Prostate gland (tissue), 2 donors: Measurements from ENCODE around the gene RABEP2. TPM values are rescaled to one million over a fixed set of nuclear protein-coding genes. Genes with fewer than 3 reads are reported as not detected.

ENCODE experiments used
- DNase-seq: peaks from one replicate; pipeline ENCODE4 v3.0.0-alpha.2; 2019; ENCODE audit warnings: low spot score
- H3K27ac ChIP-seq, 2 donors: fragments of 200-600 bp; sonication (generic); 2 replicates each; pipeline ENCODE4 v1.5.1; 2017 to 2019
- H3K27me3 ChIP-seq: fragments of 200-600 bp; sonication (generic); replicated peaks from 2 replicates; pipeline ENCODE4 v1.5.1; 2019; ENCODE audit not compliant: insufficient read depth
- H3K36me3 ChIP-seq, 2 donors: fragments of 200-600 bp; sonication (generic); 1 replicate in 1 of 2; 2 replicates in 1 of 2; pipeline versions ENCODE4 v1.5.1 to v1.8.1; 2017 to 2019
- H3K4me1 ChIP-seq: fragments of 200-600 bp; sonication (generic); replicated peaks from 2 replicates; pipeline ENCODE4 v1.5.1; 2019
- H3K4me3 ChIP-seq, 2 donors: fragments of 200-600 bp; sonication (generic); 2 replicates each; pipeline ENCODE4 v1.5.1; 2017 to 2019
- H3K9me3 ChIP-seq: fragments of 200-600 bp; sonication (generic); 2 replicates; pipeline ENCODE4 v1.5.1; 2017
- POLR2A ChIP-seq: fragments of 450-650 bp; IDR thresholded peaks from one replicate; pipeline ENCODE4 v1.6.1; 2016; ENCODE audit warnings: antibody characterized with exemption, mild to moderate bottlenecking
- POLR2AphosphoS5 ChIP-seq: sonication (generic); formaldehyde crosslinking; IDR thresholded peaks from one replicate; pipeline ENCODE4 v1.6.1; 2017; ENCODE audit warnings: antibody characterized with exemption
- WGBS: methylation state at CpG from one replicate; pipeline ENCODE4 v1.1.5; 2018; 5-methylcytosine and 5-hydroxymethylcytosine counted together
- intact Hi-C: fragments of 100-400 bp; cut with DNase I; formaldehyde crosslinking; loops from one replicate; pipeline ENCODE4 v1.14.2; 2022
- total RNA-seq, 2 donors: library from RNA; depleted of rRNA; stranded (reverse); fragments of >200 nt; gene quantifications; one replicate each; pipeline ENCODE4 v1.1.0, GENCODE V29; 2016
- TF ChIP-seq, protein P1 (sequence below), 4 experiments: fragments of 200-600 bp in 2 of 4; fragments of 450-650 bp in 2 of 4; sonication (generic) in 2 of 4; IDR thresholded peaks; 1 replicate in 3 of 4; 2 replicates in 1 of 4; pipeline ENCODE4 v1.5.1; 2016 to 2019; ENCODE audit warnings: antibody characterized with exemption in 4 of 4, mild to moderate bottlenecking in 2 of 4, moderate library complexity in 2 of 4

Gene RABEP2
- total RNA-seq, 2 donors from 2014 or later: 128 to 139 TPM

DNA sequence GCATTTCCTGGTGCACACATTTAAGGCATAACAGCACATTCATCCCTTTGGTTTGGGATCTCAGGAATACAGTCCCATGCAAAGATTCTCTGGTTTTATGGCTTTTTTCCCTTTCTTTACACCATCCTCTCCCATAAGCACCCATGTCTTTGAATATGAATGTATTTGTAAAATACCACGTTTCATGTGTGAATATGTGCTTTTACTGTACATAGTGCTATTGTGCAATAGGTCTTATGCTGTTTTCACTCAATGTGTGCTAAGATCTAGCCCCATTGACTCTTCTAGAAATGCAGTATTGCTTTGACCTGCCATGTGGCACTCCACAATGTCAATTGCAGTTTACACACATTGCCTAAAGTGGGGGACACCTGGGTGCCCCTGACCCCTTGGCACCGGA lies 39.5 kb upstream of the RABEP2 start:
- Histone ChIP-seq H3K4me3 (no peak overlapping the region), H3K27me3 (no peaks in the 10 kb centered on the region), H3K27ac (no peak overlapping the region), H3K9me3 (no peaks in the 10 kb centered on the region), H3K4me1 (no peaks in the 10 kb centered on the region), H3K36me3 (no peaks in the 10 kb centered on the region)
- no peak for TF ChIP-seq POLR2A
- TF ChIP-seq, protein P1, sequence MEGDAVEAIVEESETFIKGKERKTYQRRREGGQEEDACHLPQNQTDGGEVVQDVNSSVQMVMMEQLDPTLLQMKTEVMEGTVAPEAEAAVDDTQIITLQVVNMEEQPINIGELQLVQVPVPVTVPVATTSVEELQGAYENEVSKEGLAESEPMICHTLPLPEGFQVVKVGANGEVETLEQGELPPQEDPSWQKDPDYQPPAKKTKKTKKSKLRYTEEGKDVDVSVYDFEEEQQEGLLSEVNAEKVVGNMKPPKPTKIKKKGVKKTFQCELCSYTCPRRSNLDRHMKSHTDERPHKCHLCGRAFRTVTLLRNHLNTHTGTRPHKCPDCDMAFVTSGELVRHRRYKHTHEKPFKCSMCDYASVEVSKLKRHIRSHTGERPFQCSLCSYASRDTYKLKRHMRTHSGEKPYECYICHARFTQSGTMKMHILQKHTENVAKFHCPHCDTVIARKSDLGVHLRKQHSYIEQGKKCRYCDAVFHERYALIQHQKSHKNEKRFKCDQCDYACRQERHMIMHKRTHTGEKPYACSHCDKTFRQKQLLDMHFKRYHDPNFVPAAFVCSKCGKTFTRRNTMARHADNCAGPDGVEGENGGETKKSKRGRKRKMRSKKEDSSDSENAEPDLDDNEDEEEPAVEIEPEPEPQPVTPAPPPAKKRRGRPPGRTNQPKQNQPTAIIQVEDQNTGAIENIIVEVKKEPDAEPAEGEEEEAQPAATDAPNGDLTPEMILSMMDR (IDR thresholded peaks at IDR 0.05): no peak
- no peak for TF ChIP-seq POLR2AphosphoS5
- intact Hi-C loops: no loop called here
- 88% methylated on average over 2 of the region's 2 CpGs for WGBS
- no peak for DNase-seq

DNA sequence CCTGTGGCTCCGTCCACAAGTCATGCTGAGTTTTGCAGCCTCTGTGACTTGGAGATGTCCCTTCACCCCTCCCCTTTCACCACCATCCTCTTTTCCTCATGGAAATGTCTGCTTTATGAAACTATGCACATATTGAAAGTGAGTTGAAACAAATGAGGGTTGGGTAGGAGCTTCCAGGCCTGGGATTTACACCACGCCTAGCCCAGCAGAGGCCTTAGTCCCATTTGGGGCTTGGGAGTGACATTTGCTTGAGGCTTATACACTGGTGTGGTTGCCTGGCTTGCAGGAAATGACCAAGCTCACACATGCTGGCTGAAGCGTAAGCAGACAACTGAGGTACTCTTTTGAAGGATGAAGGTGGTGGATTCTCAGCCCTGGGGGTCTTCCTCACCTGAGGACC lies 39.0 kb upstream of the RABEP2 start:
- TF ChIP-seq, protein P1 (IDR thresholded peaks at IDR 0.05): no peak
- TF ChIP-seq POLR2A: no peak
- no peak for TF ChIP-seq POLR2AphosphoS5
- H3K4me3 ChIP-seq: no peak overlapping the region
- H3K36me3 ChIP-seq: no peaks in the 10 kb centered on the region
- no peak overlapping the region for H3K27ac ChIP-seq
- no peak for DNase-seq
- intact Hi-C loops: no loop called here
- WGBS: 92% methylated on average over 3 of the region's 3 CpGs
- H3K9me3 ChIP-seq: no peaks in the 10 kb centered on the region
- H3K4me1 ChIP-seq: no peaks in the 10 kb centered on the region
- H3K27me3 ChIP-seq: no peaks in the 10 kb centered on the region

DNA sequence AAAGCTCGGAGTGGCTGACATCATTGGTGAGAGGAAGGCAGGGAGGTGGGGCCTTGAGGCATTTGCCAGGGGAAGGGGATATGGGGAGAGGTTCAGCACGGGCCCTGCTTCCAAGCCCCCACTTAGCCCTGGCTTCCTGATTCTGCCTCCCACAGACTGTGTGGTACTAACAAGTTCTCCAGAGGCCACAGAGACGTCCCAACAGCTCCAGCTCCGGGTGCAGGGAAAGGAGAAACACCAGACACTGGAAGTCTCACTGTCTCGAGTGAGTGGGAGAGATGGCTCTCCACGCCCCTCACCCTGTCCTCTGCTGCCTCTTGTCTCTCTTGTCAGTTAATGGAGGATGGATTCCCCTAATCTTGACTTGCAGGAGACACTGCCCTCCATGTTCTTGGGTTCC lies 33.8 kb upstream of the RABEP2 start:
- Histone ChIP-seq H3K36me3 (peaks cover 0 to 3% of the 10 kb centered on the region in 2 donors), H3K27ac (no peak overlapping the region), H3K27me3 (no peaks in the 10 kb centered on the region), H3K4me1 (no peaks in the 10 kb centered on the region), H3K9me3 (no peaks in the 10 kb centered on the region), H3K4me3 (no peak overlapping the region)
- intact Hi-C loops: no loop called here
- no peak for DNase-seq
- TF ChIP-seq POLR2AphosphoS5: no peak
- TF ChIP-seq POLR2A: no peak
- TF ChIP-seq, protein P1 (IDR thresholded peaks at IDR 0.05): no peak
- WGBS: 86% methylated on average over 6 of the region's 6 CpGs

DNA sequence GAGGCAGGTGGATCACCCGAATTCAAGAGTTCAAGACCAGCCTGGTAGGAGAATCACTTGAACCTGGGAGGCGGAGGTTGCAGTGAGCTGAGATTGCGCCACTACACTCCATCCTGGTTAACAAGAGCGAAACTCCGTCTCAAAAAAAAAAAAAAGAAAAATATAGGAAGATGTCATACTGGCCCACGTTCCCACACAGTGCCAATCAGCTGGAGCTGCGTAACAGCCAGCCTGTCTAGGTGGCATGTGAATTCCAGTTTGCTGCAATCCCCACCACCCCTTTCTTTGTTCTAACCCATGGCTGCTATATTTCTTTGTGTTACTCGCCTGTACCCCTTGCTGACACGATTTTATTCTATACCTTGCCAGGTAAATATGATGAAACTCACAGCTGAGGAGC lies 33.2 kb upstream of the RABEP2 start:
- no peaks in the 10 kb centered on the region for H3K27me3 ChIP-seq
- no peak for DNase-seq
- TF ChIP-seq POLR2AphosphoS5: no peak
- H3K4me1 ChIP-seq: no peaks in the 10 kb centered on the region
- peaks cover 0 to 3% of the 10 kb centered on the region in 2 donors for H3K36me3 ChIP-seq
- H3K9me3 ChIP-seq: no peaks in the 10 kb centered on the region
- intact Hi-C loops: no loop called here
- WGBS: 98% methylated on average over 9 of the region's 9 CpGs
- H3K27ac ChIP-seq: no peak overlapping the region
- H3K4me3 ChIP-seq: no peak overlapping the region

DNA sequence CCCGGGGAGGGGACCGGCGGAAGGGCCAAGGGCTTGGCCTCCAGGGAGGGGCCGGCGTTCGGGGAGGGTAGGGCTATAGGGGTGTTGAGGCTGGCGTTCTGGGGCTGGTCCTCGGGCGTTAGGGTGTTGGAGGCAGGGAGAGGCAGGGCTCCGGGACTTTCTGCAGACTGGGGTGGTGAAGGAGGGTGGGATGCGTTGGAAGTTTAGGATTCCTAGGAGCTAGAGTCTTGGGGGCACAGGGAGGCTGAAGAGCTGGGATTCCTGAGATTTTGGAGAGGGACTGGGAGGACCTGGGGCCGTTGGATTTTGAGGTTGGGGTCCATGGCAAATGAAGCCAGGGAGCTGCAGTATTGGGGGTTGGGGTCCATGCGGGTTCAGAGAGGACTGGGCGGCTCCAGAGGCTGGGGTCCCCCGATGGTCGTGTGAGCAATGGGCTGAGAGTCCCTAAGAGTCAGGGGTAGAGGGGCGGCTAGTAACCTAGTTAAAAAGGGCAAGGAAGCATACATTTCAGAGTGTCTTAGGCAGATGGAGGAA lies 26.4 kb upstream of the RABEP2 start:
- Histone ChIP-seq H3K4me3 (peak overlapping the region; percentile 73 to 97), H3K27ac (peak overlapping the region; percentile 62 to 76), H3K4me1 (no peaks in the 10 kb centered on the region), H3K36me3 (peaks cover 0 to under 1% of the 10 kb centered on the region in 2 donors), H3K27me3 (no peaks in the 10 kb centered on the region), H3K9me3 (no peaks in the 10 kb centered on the region)
- TF ChIP-seq POLR2AphosphoS5 (no peak), POLR2A (no peak)
- TF ChIP-seq, protein P1 (IDR thresholded peaks at IDR 0.05): no peak
- WGBS: 2% methylated on average over 17 of the region's 17 CpGs
- no peak for DNase-seq
- intact Hi-C loops: no loop called here
